CD4-positive, alpha-beta memory T cell (primary cell): ENCODE measurements around the gene SERTAD3. TPM values are rescaled to one million over a fixed set of nuclear protein-coding genes. Genes with fewer than 3 reads are reported as not detected.

Source experiments
- CTCF ChIA-PET: fragments of 350-600 bp; sonication (Branson Sonifier 250); formaldehyde crosslinking; loops from one replicate; lab custom pipeline; 2021; ENCODE audit warnings: inconsistent platforms; ENCODE audit not compliant: partially characterized antibody; lab: Charles Lee
- POLR2A ChIA-PET: fragments of 350-600 bp; sonication (Branson Sonifier 250); formaldehyde crosslinking; loops from one replicate; lab custom pipeline; 2021; ENCODE audit not compliant: partially characterized antibody; lab: Charles Lee
- DNase-seq, 5 donors: peaks; one replicate each; pipeline versions ENCODE4 v3.0.0 to v3.0.0-alpha.2; 2020 to 2022; ENCODE audit warnings: mixed read lengths in 1 of 5
- H3K27ac ChIP-seq: one replicate; pipeline ENCODE4 v1.7.0; 2013; ENCODE audit warnings: low read depth, low read length
- H3K27me3 ChIP-seq: 2 replicates; pipeline ENCODE4 v1.7.0; 2013; ENCODE audit warnings: mild to moderate bottlenecking, low read length, moderate library complexity; ENCODE audit not compliant: insufficient read depth
- H3K36me3 ChIP-seq: 2 replicates; pipeline ENCODE4 v1.7.0; 2013; ENCODE audit warnings: mild to moderate bottlenecking, low read length, moderate library complexity; ENCODE audit not compliant: insufficient read depth
- H3K4me1 ChIP-seq: 2 replicates; pipeline ENCODE4 v1.7.0; 2013; ENCODE audit warnings: mild to moderate bottlenecking, low read length, moderate library complexity; ENCODE audit not compliant: insufficient read depth
- H3K4me3 ChIP-seq, 2 donors: one replicate each; pipeline ENCODE4 v1.7.0; 2013; ENCODE audit warnings: low read length in 2 of 2, mild to moderate bottlenecking in 1 of 2
- H3K9me3 ChIP-seq, 2 donors: one replicate each; pipeline ENCODE4 v1.7.0; 2013; ENCODE audit warnings: low read length in 2 of 2, control low read depth in 1 of 2; ENCODE audit not compliant: control insufficient read depth in 1 of 2
- H3K27ac Mint-ChIP-seq, 7 donors: one replicate each; pipeline ENCODE4 v1.8.0; 2020 to 2021; ENCODE audit warnings: mixed read lengths in 7 of 7, mild to moderate bottlenecking in 6 of 7, inconsistent platforms in 3 of 7, moderate library complexity in 3 of 7
- H3K27me3 Mint-ChIP-seq, 2 donors: one replicate each; pipeline ENCODE4 v1.8.0; 2020 to 2021; ENCODE audit warnings: mixed read lengths in 2 of 2
- H3K36me3 Mint-ChIP-seq, 2 donors: one replicate each; pipeline ENCODE4 v1.8.0; 2020 to 2021; ENCODE audit warnings: mixed read lengths in 2 of 2, inconsistent platforms in 1 of 2, mild to moderate bottlenecking in 1 of 2
- H3K4me1 Mint-ChIP-seq, 4 donors: one replicate each; pipeline ENCODE4 v1.8.0; 2020 to 2021; ENCODE audit warnings: mixed read lengths in 4 of 4, mild to moderate bottlenecking in 1 of 4
- H3K4me3 Mint-ChIP-seq, 8 donors: one replicate each; pipeline ENCODE4 v1.8.0; 2020 to 2021; ENCODE audit warnings: mixed read lengths in 8 of 8, mild to moderate bottlenecking in 7 of 8, moderate library complexity in 6 of 8, inconsistent platforms in 3 of 8
- H3K9me3 Mint-ChIP-seq, 8 donors: one replicate each; pipeline ENCODE4 v1.8.0; 2020 to 2021; ENCODE audit warnings: mixed read lengths in 8 of 8, mild to moderate bottlenecking in 5 of 8, inconsistent platforms in 3 of 8, moderate library complexity in 1 of 8
- intact Hi-C: fragments of 100-400 bp; cut with micrococcal nuclease; formaldehyde crosslinking; loops from one replicate; pipeline ENCODE4 v1.15.1; 2023
- polyA plus RNA-seq, 2 donors: library from polyadenylated mRNA; unstranded; fragments of 300-500 nt; fragmentation: Illumina TruSeq; gene quantifications; one replicate each; pipeline ENCODE4 v1.2.3, GENCODE V29; 2021
- total RNA-seq, 2 experiments: library from RNA; stranded (reverse); gene quantifications; one replicate each; pipeline ENCODE4 v1.2.3, GENCODE V29; 2021

The SERTAD3 gene
- total and polyA plus RNA-seq, 4 experiments from 2014 or later: 9.4 to 19.4 (median 14.6) TPM

DNA sequence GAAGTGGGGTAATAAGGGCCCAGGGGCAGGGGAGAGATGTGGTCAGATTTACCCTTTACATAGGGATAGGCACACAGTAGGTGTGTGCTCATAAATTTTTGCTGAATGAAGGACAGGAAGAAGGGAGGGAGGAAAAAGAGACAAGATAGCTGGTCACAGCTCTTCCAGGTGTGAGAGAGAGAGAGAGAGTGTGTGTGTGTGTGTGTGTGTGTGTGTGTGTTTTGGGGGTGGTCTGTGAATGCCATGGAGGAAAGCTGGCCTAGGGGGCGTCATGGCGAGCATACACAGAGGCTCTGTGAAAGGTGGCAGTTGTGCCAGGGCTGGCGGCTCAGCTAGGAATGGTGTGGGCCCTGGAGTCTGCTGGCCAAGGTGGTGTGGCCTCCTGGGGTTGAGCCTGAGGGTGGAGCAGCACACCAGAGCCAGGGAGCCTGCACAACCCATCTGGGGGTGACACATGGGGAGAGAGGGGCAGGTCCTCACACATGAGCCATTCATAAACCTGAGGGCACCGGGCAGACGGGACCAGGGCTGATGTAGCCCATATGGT lies 25.0 kb downstream of the SERTAD3 start:
- POLR2A ChIA-PET: no interaction called here
- peak overlapping the region in 5 of 7 donors; percentile 8 to 84 (median 57) for H3K27ac Mint-ChIP-seq

DNA sequence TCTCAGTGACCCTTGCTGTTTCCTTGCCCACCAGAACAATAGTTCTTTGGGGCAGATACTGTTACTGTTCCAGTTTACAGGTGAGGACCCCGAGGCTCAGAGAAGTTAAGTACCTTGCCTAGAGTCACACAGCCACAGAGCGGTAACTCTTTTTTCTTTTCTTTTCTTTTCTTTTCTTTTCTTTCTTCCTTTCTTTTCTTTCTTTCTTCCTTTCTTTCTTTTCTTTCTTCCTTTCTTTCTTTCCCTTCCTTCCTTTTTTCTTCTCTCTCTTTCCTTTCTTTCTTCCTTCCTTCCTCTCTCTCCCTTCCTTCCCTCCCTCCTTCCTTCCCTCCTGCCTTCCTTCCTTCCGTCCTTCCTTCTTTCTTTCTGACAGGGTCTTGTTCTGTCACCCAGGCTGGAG lies 26.1 kb downstream of the SERTAD3 start:
- Mint-ChIP-seq H3K9me3 (no peaks in the 10 kb centered on the region), H3K36me3 (peaks cover 0 to 5% of the 10 kb centered on the region in 2 donors), H3K4me3 (peak overlapping the region in 1 of 8 donors; percentile 48), H3K4me1 (peaks cover 11 to 33% (median 27%) of the 10 kb centered on the region in 4 donors), H3K27ac (peak overlapping the region in 5 of 7 donors; percentile 4 to 70 (median 37)), H3K27me3 (no peaks in the 10 kb centered on the region)
- Histone ChIP-seq H3K27ac (no peak overlapping the region), H3K27me3 (no peaks in the 10 kb centered on the region), H3K36me3 (no peaks in the 10 kb centered on the region), H3K4me3 (no peak overlapping the region), H3K4me1 (peaks cover 21% of the 10 kb centered on the region), H3K9me3 (no peaks in the 10 kb centered on the region)
- DNase-seq: no peak
- ChIA-PET POLR2A (no interaction called here), CTCF (interaction anchor here (0.6 to 3.9 kb wide), 2 partner anchors 43 to 47 kb away, joined by 3 to 66 read pairs; partner anchors contain the start of genes BLVRB and SPTBN4)
- intact Hi-C loops: no loop called here

More for the DNA sequence above, 25.0 kb downstream of the SERTAD3 start:
- Histone ChIP-seq H3K27ac (no peak overlapping the region), H3K4me3 (no peak overlapping the region), H3K4me1 (peaks cover 22% of the 10 kb centered on the region), H3K27me3 (no peaks in the 10 kb centered on the region), H3K9me3 (no peaks in the 10 kb centered on the region), H3K36me3 (no peaks in the 10 kb centered on the region)
- Mint-ChIP-seq H3K27me3 (no peaks in the 10 kb centered on the region), H3K9me3 (no peaks in the 10 kb centered on the region), H3K4me3 (peak overlapping the region in 5 of 8 donors; percentile 33 to 82 (median 44)), H3K4me1 (peaks cover 13 to 36% (median 27%) of the 10 kb centered on the region in 4 donors), H3K36me3 (peaks cover 0 to 5% of the 10 kb centered on the region in 2 donors)
- no peak for DNase-seq
- CTCF ChIA-PET: interaction anchor here (0.5 to 3.9 kb wide), 2 partner anchors 46 to 118 kb away, joined by 3 to 66 read pairs; partner anchors contain the start of genes BLVRB and SPTBN4
- intact Hi-C loops: no loop called here

GRCh38 chr19:40417643-40417981 lies 26.5 kb downstream of the SERTAD3 start:
- Histone ChIP-seq H3K36me3 (no peaks in the 10 kb centered on the region), H3K9me3 (no peaks in the 10 kb centered on the region), H3K27me3 (no peaks in the 10 kb centered on the region), H3K27ac (no peak overlapping the region), H3K4me3 (no peak overlapping the region), H3K4me1 (peaks cover 21% of the 10 kb centered on the region)
- H3K36me3 Mint-ChIP-seq: peaks cover 0 to 5% of the 10 kb centered on the region in 2 donors
- H3K9me3 Mint-ChIP-seq: no peaks in the 10 kb centered on the region
- H3K4me3 Mint-ChIP-seq: peak overlapping the region in 2 of 8 donors; percentile 23 to 73
- H3K4me1 Mint-ChIP-seq: peaks cover 11 to 33% (median 26%) of the 10 kb centered on the region in 4 donors
- H3K27ac Mint-ChIP-seq: peak overlapping the region in 3 of 7 donors; percentile 4 to 70 (median 49)
- intact Hi-C loops: no loop called here
- no peak for DNase-seq
- ChIA-PET POLR2A (no interaction called here), CTCF (interaction anchor here (0.6 to 1.0 kb wide), 2 partner anchors 44 to 47 kb away, joined by 3 read pairs; no protein-coding TSS in a partner anchor)
- H3K27me3 Mint-ChIP-seq: no peaks in the 10 kb centered on the region

DNA sequence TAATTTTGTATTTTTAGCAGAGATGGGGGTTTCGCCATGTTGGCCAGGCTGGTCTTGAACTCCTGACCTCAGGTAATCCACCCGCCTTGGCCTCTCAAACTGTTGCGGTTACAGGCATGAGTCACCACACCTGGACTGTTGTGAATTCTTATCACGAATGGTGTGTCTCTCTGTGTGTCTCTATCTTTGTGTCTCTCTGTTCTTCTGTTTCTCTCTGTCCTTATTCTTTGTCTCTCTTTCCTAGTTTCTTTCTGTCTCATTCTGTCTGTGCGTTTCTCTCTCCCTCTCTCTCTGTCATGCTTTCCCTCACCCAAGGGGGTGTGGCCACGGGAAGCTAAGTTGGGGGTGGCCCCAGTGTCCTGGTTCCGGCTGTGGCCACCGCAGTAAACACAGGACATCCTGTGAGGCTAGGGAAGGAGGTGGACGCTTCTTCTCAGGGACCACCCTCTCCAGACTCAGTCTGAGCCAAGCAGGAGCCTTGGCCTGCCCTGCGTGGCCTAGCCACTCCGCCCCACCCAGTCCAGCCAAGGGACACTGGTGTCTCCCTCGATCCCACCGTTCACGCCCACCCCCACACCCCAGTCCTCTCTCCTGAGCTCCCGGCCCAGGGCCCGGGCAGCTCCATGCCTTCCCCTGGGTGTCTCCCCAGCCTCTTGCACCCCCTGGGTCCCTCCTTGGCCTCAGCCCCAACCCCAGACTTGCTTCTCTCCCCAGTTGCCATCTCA lies 27.1 kb downstream of the SERTAD3 start:
- no peaks in the 10 kb centered on the region for H3K27me3 Mint-ChIP-seq
- Histone ChIP-seq H3K4me1 (peaks cover 16% of the 10 kb centered on the region), H3K27me3 (no peaks in the 10 kb centered on the region), H3K9me3 (no peaks in the 10 kb centered on the region), H3K36me3 (no peaks in the 10 kb centered on the region), H3K27ac (no peak overlapping the region), H3K4me3 (no peak overlapping the region)
- intact Hi-C loops: no loop called here
- H3K36me3 Mint-ChIP-seq: peaks cover 0 to 5% of the 10 kb centered on the region in 2 donors
- no peaks in the 10 kb centered on the region for H3K9me3 Mint-ChIP-seq
- peak overlapping the region in 4 of 8 donors; percentile 12 to 73 (median 26) for H3K4me3 Mint-ChIP-seq
- peak overlapping the region in 5 of 7 donors; percentile 14 to 85 (median 50) for H3K27ac Mint-ChIP-seq
- H3K4me1 Mint-ChIP-seq: peaks cover 9 to 28% (median 22%) of the 10 kb centered on the region in 4 donors
- CTCF ChIA-PET: interaction anchor here (1.0 to 1.1 kb wide), 3 partner anchors 9 to 48 kb away, joined by 3 read pairs; partner anchors contain the start of gene SERTAD1
- DNase-seq: no peak
- POLR2A ChIA-PET: no interaction called here

- CTCF ChIA-PET: interaction anchor here (0.6 to 1.1 kb wide), 2 partner anchors 9 to 10 kb away, joined by 3 read pairs; partner anchors contain the start of gene SERTAD1
- Histone ChIP-seq H3K4me1 (peaks cover 8% of the 10 kb centered on the region), H3K9me3 (no peaks in the 10 kb centered on the region), H3K27me3 (no peaks in the 10 kb centered on the region), H3K36me3 (no peaks in the 10 kb centered on the region), H3K4me3 (no peak overlapping the region), H3K27ac (no peak overlapping the region)
- Mint-ChIP-seq H3K27me3 (no peaks in the 10 kb centered on the region), H3K4me3 (no peak overlapping the region), H3K27ac (peak overlapping the region in 4 of 7 donors; percentile 17 to 84 (median 59)), H3K4me1 (peaks cover 8 to 25% (median 19%) of the 10 kb centered on the region in 4 donors), H3K36me3 (peaks cover 0 to 2% of the 10 kb centered on the region in 2 donors), H3K9me3 (no peaks in the 10 kb centered on the region)
- no peak for DNase-seq
- intact Hi-C loops: no loop called here
- POLR2A ChIA-PET: interaction anchor here (1.4 kb wide), 1 partner anchor 27 kb away, joined by 3 read pairs; no protein-coding TSS in a partner anchor
Observed at GRCh38 chr19:40415768-40416167, 28.4 kb downstream of the SERTAD3 start.

DNA sequence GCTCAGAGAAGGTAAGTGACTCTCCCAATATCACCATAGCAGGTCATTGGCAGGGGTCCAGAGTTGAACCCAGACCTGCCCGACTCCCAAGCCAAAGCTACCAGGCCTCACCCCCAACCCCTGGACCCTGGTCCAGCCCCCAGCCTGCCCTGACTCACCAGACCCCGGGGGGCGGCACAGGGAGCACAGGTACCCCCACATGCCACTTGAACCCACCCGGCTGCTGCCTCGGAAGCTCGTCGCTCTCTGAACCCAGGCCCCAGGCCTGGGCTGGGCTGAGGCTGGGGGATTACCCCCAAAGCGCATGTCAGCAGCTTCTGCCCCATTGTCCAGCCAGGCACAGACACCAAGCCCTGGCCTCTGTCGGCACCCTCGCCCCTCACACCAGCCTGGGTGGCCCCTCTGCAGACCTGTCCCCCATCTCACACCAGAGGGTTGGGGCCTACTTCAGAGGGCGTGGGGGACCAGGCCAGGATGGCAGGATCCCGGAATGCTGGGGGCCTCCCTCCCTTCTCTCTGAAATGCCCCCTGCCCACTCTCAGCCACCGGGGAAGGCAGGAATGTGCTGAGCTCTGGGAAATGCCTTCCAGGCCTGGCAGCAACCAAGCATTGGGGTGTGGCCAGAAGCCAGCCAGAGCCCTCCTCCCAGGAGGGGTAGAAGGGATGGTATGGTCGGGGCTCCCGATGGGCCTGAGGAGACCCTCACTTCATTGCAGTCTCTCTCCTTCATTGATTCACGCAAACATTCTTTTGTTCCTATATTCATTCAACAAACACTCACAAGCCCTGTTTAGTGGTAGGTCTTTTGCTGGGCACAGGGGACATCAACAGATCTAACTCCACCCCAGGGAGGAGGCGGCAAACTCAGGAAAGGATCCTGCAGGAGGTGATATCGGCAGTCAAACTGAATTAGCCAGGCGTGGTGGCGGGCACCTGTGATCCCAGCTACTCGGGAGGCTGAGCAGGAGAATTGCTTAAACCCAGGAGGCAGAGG lies 29.3 kb downstream of the SERTAD3 start:
- POLR2A ChIA-PET: interaction anchor here (0.6 to 1.4 kb wide), 2 partner anchors 28 to 947 kb away, joined by 3 read pairs; no protein-coding TSS in a partner anchor
- DNase-seq: no peak
- H3K27me3 ChIP-seq: no peaks in the 10 kb centered on the region
- Mint-ChIP-seq H3K4me1 (peaks cover 7 to 23% (median 18%) of the 10 kb centered on the region in 4 donors), H3K36me3 (peaks cover 0 to 2% of the 10 kb centered on the region in 2 donors), H3K27ac (peak overlapping the region in 1 of 7 donors; percentile 48), H3K27me3 (no peaks in the 10 kb centered on the region), H3K9me3 (no peaks in the 10 kb centered on the region), H3K4me3 (no peak overlapping the region)
- H3K36me3 ChIP-seq: no peaks in the 10 kb centered on the region
- peaks cover 8% of the 10 kb centered on the region for H3K4me1 ChIP-seq
- CTCF ChIA-PET: interaction anchor here (0.6 kb wide), 1 partner anchor 8 kb away, joined by 3 read pairs; no protein-coding TSS in a partner anchor
- no peak overlapping the region for H3K27ac ChIP-seq
- H3K4me3 ChIP-seq: no peak overlapping the region
- intact Hi-C loops: no loop called here
- H3K9me3 ChIP-seq: no peaks in the 10 kb centered on the region
